Measurements from ENCODE around the gene FKBP5. TPM values are rescaled to one million over a fixed set of nuclear protein-coding genes. Genes with fewer than 3 reads are reported as not detected.

The FKBP5 gene
- total RNA-seq, 1 experiment from 2014 or later, result 4.3 TPM

DNA sequence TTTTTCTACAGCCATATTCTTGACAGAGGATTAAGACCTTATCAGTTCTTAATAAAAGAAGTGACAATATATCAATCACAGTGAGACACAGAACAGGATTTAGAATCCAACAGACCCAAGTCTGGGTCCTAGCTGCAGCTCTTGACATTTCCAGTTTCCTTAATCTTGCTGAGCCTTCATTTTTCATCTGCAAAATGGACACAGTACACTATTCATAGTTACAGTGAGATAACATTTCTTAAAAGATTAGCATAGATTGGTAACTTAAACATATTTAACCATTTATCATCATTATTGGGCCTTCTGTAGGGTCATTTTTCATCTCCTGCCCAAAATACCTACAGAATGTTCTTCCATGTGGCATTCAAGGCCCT, 45.6 kb downstream of the FKBP5 start:
- in situ Hi-C loops (cut with HindIII; ENCODE audit: low pct_unique_long_range_greater_than_20kb, low sequenced_read_pairs), result no loop called here
- no peak for DNase-seq (ENCODE audit: low read depth, low spot score)

DNA sequence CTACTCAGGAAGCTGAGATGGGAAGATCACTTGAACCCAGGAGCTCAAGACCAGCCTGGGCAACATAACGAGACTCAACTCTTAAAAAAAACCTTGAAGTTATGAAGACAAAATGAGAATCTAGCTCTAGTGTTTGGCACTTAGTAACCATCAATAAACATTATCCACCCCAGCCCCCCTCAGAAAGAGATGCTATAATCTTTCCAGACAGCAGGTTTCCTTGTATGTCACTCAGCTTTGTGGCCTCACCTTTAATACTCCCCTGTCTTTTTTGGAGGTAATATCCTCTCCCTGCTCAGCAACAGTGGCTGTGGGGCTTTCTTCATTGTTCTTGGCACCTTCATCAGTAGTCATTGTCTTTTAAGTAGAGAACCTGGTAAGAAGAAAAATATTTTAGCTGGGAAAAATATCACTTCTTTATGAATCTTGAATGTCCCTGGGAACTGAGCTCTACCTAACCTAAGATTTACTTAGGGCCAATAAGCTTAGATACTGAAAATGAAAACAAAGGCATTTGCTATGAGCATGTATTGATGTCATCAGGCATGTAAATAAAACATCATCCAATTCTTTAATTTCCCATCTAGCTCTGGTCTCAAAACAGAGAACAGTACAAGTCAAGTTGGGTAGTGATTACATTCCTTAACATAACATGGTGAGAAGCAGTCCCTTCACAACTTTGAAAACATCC, 46.1 kb downstream of the FKBP5 start:
- no peak for DNase-seq (ENCODE audit: low read depth, low spot score)

DNA sequence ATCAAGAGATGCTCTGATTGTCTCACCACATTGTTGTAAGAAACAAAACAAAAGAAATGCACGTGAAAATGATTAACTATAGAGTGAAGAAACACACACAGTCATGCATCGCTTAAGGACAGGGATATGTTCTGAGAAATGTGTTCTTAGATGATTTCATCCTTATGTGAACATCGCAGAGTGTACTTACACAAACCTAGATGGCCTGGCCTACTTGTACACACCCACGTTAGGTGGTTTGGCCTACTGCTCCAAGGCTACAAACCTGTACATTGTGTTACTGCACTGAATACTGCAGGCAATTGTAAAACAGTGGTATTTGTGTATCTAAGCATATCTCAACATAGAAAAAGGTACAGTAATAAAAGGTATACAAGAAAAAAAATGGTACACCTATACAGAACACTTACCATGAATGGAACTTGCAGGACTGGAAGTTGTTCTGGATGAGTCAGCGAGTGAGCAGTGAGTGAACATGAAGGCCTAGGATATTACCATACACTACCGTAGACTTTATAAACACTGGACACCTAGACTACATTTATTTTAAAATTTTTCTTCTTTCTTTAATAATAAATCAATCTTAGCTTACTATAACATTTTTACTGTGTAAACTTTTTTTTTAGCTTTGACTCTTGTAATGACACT, 48.6 kb downstream of the FKBP5 start:
- in situ Hi-C loops (cut with HindIII; ENCODE audit: low pct_unique_long_range_greater_than_20kb, low sequenced_read_pairs), result no loop called here
- no peak for DNase-seq (ENCODE audit: low read depth, low spot score)

More for the DNA sequence above, 46.1 kb downstream of the FKBP5 start:
- in situ Hi-C loops (cut with HindIII; ENCODE audit: low pct_unique_long_range_greater_than_20kb, low sequenced_read_pairs), result no loop called here

DNA sequence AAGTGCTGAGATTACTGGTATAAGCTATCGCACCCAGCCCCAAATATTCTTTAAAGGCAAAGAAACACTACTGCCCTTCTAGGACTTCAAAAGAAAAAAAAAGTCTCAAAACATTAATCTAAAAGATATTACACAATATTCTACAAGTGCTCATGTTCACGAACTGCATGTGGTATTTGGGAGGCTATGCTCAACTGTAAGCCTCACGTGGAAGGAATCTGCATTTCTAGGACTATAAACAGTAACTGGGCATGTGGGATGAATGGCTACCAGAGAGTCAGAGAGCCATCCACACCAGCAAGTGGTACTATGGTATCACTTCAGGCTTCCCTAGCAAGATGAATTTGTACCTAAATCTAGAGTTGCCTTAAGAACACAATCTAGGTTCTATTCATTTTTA, 50.0 kb downstream of the FKBP5 start:
- in situ Hi-C loops (cut with HindIII; ENCODE audit: low pct_unique_long_range_greater_than_20kb, low sequenced_read_pairs), result no loop called here
- DNase-seq (ENCODE audit: low read depth, low spot score), result no peak

DNA sequence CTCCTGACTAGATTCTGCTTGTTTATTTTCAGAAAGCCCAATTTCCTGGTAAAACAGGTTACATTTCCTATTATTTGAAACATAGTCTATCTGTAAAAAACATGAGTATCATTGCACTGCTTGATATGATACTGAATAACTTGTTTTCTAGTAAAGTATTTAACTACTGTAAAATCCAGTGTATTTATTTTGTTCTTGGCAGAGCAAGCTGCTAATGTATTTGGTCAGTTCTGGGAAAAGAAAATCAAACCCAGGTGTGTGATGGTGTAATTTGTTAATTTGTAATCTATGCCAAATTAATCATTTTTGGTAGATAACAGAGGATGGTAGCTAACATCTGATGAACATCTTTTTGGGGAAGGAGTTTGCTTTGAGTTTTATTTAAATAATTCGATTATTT, 50.8 kb downstream of the FKBP5 start:
- DNase-seq (ENCODE audit: low read depth, low spot score), result no peak
- in situ Hi-C loops (cut with HindIII; ENCODE audit: low pct_unique_long_range_greater_than_20kb, low sequenced_read_pairs), result no loop called here

DNA sequence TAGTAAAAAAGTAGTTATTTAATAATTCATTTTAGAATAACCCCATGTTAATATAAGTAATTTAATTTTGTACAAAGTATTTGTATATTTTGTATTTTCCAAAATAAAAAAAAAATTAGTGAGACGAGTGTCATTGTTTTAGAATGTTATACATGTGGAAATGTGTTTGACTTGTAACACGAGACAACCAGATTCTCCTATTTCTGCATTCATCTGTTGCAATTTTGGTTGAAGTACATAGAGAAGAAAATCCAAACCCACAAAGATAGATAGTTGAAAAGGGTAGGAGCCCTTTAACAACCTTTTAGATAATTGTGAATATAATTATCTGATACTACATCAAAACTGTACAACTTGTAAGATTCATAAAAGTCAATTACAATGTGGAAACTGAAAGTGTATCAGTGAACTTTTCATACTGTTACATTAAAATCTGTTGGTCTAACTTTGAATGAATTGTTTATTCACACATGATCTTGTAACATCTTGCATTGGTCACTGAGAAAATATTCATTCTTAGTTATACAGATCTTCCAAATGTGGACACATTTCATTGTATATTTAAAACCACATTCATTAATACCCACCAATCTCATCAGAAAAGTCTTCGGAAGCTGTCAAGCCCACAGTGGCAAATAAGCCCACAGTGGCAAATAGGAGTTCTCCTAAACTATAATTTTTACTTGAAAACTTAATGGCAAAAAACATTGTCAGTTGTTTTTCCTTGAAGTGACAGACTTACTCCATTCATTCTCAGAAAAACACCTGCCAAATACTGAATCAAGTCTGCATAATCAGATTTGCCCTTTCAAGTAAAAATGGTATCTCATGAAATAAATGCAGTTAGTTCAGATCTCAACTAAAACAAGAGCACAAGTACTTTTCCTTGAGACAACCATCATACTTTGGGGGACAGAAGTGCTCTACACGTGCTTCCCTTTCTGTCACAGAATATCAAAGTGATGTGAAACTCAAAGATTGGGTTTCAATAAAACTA, 52.8 kb downstream of the FKBP5 start:
- no peak for DNase-seq (ENCODE audit: low read depth, low spot score)
- in situ Hi-C loops (cut with HindIII; ENCODE audit: low pct_unique_long_range_greater_than_20kb, low sequenced_read_pairs), result no loop called here

DNA sequence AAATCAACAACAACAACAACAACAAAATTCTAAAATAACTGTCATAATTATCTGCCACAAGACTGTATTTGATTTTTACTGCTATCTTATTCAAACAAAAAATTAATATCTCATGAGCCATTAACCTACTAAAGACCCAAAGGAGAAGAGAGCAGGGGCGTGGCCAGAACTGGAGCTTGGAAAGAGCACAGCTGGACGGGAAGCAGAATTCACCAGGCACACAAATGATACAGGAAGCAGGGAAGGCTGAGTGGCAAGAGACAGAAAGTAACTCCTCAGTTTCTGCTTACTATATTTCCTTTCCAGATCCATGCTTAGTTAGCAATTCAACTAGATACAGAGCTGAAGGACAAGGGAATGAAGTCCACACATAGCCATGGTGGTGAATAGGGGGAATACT, 54.4 kb downstream of the FKBP5 start:
- in situ Hi-C loops (cut with HindIII; ENCODE audit: low pct_unique_long_range_greater_than_20kb, low sequenced_read_pairs), result no loop called here
- no peak for DNase-seq (ENCODE audit: low read depth, low spot score)

DNA sequence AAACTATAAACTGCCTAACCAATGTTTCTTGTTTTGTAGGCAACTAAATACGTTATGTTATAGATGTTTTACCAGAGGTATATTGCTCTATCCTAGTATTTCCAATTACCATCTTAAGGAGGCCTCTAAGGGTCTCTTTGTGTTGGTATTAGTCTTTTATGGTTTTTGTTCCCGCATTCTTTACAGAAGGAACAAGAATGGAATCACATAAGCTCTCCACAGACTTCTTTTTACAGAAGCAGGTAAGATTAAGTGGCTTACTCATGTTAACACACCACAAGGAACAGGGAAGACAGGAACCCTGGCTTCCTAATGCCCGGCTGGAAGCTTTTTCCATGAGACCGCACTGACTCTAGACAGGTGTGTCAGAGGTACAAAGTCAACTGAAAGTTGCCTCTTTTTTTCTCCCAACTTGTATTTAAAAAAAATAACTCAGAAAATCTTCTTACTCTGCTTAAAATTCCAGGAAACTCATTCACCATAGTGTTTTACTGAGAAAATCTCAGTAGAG, 55.1 kb downstream of the FKBP5 start:
- no peak for DNase-seq (ENCODE audit: low read depth, low spot score)
- in situ Hi-C loops (cut with HindIII; ENCODE audit: low pct_unique_long_range_greater_than_20kb, low sequenced_read_pairs), result no loop called here

DNA sequence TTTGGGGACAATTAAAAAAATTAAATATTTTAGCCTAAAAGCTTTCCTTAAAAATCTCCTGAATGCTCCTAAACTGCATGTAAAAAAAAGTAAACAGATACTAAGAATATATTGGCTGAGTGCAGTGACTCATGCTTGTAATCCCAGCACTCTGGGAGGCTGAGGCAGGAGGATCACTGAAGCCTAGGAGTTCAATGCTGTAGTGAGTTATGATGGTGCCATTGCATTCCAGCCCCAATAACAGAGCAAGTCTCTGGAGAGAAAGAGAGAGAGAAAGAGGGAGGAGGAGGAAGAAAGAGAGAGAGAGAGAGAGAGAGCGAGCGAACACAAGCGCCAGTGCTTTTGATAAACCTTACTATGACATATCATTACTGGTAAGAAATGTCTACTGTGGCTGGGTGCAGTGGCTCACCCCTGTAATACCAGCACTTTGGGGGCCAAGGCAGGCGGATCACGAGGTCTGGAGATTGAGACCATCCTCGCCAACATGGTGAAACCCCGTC, 58.8 kb downstream of the FKBP5 start:
- in situ Hi-C loops (cut with HindIII; ENCODE audit: low pct_unique_long_range_greater_than_20kb, low sequenced_read_pairs), result no loop called here
- no peak for DNase-seq (ENCODE audit: low read depth, low spot score)

DNA sequence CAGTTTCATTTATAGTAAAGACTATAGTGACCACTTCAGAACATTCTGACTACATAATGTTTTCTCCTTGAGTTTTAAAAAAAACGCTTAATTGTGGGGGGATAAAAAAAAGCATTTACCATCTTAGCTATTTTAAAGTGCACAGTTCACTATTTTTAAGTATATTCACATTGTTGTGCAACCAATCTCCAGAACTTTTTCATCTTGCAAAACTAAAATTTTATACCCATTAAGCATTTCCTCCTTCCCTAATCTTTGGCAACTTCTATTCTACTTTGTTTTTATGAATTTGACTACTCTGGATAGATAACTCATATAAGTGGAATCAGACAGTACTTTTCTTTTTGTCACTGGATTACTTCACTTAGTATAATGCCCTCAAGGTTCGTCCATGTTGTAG, 62.3 kb downstream of the FKBP5 start:
- no peak for DNase-seq (ENCODE audit: low read depth, low spot score)
- in situ Hi-C loops (cut with HindIII; ENCODE audit: low pct_unique_long_range_greater_than_20kb, low sequenced_read_pairs), result no loop called here

DNA sequence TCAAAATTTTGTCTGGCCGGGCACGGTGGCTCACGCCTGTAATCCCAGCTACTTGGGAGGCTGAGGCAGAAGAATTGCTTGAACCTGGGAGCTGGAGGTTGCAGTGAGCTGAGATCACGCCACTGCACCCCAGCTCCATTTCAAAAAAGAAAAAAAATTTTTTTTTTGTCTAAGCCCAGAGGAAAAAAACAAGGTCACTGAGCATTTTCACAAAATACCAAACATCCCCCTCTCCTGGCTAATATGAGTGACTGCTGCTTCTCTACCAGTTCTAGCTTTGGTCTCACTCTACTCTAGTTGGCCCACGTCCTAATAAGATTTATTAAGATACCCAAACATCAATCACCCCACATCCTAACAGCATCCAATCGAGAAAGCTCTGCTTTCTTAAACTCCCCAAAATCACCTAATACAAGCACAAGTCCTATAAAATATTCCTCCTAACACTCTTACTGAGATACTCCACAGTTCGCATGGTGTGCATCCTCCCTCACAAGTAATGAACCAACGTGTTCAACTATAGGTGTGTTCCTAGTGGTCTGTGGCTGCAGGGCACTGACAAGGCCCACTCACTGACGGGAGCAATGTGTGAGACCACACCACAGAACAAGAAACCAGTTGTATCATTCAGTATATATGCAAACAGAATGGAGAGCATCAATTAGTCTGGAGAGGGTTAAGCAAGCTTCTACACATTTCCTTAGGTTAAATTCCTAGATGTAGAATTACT, 64.2 kb downstream of the FKBP5 start:
- peak; percentile 42 for DNase-seq (ENCODE audit: low read depth, low spot score)
- in situ Hi-C loops (cut with HindIII; ENCODE audit: low pct_unique_long_range_greater_than_20kb, low sequenced_read_pairs), result no loop called here

DNA sequence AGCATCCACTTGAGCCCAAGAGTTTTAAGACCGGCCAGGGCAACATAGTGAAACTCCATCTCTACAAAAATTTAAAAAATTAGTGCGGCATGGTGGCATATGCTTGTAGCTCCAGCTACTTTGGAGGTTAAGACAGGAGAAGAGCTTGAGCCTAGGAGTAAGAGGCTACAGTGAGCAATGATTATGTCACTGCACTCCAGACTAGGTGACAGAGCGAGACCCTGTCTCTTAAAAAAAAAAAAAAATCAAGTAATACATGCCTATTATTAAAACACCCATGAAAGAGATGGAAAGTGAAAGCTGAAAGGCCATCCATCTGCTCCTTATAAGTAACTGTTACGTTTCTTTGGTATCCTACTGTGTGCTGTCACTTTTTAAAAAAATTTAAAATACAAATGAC, 66.4 kb downstream of the FKBP5 start:
- in situ Hi-C loops (cut with HindIII; ENCODE audit: low pct_unique_long_range_greater_than_20kb, low sequenced_read_pairs), result no loop called here
- no peak for DNase-seq (ENCODE audit: low read depth, low spot score)

DNA sequence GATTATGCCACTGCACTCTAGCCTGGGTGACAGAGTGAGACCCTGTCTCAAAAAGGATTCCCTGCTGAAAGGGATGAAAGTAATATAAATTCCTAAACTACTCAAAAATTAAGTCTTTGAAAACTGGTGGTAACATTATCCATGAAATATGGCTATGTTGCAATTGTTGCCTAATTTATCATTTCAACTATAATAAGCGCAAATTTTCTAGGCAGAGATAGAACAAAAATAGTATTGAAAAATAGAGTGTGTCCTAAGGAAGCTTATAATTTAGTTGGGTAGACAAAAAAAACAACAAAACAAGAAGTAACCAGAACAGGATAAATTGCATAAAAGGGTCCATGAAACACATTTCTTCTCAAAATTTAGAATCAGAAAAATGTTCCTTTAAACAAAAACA, 68.0 kb downstream of the FKBP5 start:
- DNase-seq (ENCODE audit: low read depth, low spot score), result no peak
- in situ Hi-C loops (cut with HindIII; ENCODE audit: low pct_unique_long_range_greater_than_20kb, low sequenced_read_pairs), result no loop called here

DNA sequence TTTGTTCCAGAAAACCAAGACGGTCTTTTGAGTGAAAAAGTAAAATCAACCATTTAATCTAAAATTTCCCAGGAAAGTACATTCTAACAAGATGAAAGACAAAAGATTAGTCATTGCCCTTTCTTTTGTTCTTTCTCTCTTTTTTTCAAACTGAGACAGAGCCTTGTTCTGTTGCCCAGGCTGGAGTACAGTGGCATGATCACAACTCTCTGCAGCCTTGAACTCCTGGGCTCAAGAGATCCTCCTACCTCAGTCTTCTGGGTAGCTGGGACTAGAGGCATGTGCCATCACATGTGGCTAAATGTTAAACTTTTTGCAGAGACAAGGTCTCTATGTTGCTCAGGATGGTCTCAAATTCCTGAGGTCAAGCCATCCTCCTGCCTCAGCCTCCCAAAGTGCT, 75.0 kb downstream of the FKBP5 start:
- in situ Hi-C loops (cut with HindIII; ENCODE audit: low pct_unique_long_range_greater_than_20kb, low sequenced_read_pairs), result no loop called here
- no peak for DNase-seq (ENCODE audit: low read depth, low spot score)

DNA sequence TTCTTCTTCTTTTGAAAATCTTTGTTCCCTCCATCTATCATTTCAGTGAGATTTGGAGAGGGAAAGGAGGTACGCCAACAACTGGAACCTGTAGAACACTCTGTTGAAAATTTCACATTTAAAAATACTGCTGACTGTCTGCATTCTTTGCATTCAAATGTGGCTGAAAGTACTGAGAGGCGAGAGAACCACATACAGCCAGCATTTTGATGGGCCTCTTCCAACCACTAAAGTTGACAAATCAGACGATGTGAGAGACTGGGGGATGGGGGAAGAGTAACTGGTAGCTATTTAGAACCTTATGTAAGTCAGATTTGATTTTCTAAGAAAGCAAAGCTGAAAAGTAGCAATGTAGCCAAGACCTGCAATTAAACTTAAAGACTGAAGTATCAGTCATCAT, 77.5 kb downstream of the FKBP5 start:
- in situ Hi-C loops (cut with HindIII; ENCODE audit: low pct_unique_long_range_greater_than_20kb, low sequenced_read_pairs), result no loop called here
- no peak for DNase-seq (ENCODE audit: low read depth, low spot score)

DNA sequence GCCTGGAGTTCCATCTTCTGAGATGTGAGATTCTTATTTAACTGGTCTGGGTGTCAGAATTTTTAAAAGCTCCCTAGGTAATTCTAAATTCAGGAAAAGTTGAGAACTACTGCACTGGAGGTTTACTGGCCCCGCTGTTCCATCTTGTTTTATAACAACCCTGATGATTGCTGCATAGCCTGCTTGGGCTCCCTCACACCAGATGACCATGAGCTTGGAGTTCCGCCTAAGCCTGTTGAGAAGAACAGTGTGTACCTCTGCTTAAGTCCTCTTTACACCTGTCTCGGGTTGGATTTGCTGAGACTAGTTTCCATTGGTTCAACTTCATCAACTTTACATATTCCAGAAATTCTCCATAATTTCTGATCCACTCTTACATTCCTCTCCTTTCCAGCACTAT, 77.9 kb downstream of the FKBP5 start:
- DNase-seq (ENCODE audit: low read depth, low spot score), result no peak
- in situ Hi-C loops (cut with HindIII; ENCODE audit: low pct_unique_long_range_greater_than_20kb, low sequenced_read_pairs), result no loop called here

DNA sequence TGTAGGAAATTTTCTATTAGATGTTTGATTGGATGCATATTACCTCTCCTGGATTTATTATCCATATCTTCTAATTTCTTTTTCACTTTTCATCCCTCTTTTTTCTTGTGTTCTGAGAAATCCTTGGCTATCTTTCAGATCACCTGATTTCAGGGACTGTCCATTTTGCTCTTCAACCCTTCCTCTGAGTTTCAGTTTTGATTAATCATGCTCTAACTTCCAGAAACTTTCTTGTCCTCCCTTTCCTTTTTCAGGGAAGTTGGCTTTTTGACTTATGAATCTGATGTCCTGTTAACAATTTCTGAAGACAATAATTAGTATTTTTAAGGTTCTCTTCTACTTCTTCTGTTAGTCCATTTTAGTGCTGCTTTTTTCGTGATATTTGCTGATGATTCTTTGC, 79.1 kb downstream of the FKBP5 start:
- DNase-seq (ENCODE audit: low read depth, low spot score), result no peak
- in situ Hi-C loops (cut with HindIII; ENCODE audit: low pct_unique_long_range_greater_than_20kb, low sequenced_read_pairs), result no loop called here

All from SK-MEL-5 (cell line).